Retinal pigment epithelial cell (primary cell): ENCODE measurements around the gene RPS6KL1.

Source experiments
- DNase-seq: peaks from one replicate; pipeline ENCODE4 v3.0.0-alpha.2; 2010; ENCODE audit warnings: low read depth
- H3K4me3 ChIP-seq: 2 replicates; pipeline ENCODE4 v1.5.1; 2011; ENCODE audit warnings: mild to moderate bottlenecking, low read length, control low read depth, moderate library complexity
- TF ChIP-seq, protein P1 (sequence below): conservative IDR thresholded peaks from 2 replicates; pipeline ENCODE4 v1.5.1; 2011; ENCODE audit warnings: low read depth, low read length, control low read depth, inconsistent platforms

Gene RPS6KL1

DNA sequence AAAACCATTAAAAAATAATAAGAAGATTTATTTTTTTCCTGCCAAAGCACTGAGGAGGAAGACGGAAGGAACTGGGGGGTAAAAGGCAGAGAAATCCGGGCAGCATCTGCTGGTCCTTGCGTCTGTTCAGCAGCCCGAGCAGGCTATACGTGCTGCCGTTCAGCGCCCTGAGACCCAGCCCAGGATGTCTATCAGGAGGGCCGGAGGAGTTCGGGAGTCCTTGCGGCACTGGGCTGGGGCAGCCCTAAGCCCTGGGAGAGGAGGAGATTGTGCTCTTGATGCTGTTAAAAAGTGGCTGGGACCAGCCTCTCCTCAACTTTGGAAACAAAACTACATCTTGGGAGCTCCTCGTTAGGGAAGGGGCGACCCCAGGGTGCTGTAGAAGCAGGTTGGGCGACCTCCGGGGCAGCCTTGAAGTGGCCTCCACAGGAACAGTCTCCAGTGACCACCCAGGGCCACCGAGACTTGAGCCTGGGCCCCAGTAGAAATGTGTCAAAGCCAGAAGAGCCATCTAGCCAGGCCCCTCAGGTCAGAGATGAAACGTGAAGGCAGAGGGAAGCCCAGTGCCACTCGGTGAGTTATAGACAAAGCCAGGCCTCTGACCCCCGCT, 18.0 kb upstream of the RPS6KL1 start:
- no peak overlapping the region for H3K4me3 ChIP-seq

DNA sequence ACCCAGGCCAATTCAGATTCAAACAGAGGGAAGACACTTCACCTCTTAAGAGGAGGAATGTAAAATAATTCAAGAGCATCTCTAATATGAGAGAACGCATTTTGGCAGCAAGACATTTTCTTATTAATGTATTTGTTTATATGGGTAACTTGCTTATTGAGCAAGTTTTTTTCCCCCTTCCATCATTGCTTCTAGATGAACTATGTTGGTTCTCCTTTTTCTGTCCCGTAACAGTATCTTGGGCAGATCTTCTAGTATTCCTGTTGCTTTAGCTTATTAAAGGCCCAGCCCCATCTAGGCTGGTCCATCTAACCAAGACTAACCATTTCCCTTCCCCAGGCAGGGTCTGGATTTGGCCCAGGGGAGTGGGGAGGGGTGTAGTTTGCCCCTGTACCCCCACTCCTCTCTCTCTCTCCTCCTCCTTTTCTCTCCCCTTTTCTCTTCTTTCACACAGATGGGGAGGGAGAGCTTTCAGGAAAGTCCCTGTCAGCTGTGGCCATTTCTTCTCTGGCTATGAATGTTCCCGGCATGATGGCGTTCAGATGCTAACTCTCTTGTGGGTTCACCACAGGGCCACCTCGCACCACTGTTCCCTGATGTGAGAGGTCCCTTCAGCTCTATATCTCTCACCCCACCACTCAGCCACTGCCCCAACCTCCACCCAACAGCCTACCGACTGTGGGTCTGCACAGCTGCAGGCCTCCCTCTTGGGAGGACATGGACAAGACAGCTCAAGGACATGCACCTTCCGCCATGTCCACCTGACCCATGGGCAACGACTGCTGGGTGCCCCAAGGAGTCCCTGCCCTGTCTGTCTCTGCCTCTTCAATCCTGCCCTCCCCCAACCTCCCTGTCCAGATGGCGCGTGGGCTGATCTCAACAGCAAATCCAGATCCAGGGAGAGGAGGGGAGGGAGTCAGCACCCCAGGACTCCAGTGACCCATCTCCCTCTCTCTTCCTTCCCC, 15.8 kb upstream of the RPS6KL1 start:
- no peak overlapping the region for H3K4me3 ChIP-seq
- TF ChIP-seq, protein P1, sequence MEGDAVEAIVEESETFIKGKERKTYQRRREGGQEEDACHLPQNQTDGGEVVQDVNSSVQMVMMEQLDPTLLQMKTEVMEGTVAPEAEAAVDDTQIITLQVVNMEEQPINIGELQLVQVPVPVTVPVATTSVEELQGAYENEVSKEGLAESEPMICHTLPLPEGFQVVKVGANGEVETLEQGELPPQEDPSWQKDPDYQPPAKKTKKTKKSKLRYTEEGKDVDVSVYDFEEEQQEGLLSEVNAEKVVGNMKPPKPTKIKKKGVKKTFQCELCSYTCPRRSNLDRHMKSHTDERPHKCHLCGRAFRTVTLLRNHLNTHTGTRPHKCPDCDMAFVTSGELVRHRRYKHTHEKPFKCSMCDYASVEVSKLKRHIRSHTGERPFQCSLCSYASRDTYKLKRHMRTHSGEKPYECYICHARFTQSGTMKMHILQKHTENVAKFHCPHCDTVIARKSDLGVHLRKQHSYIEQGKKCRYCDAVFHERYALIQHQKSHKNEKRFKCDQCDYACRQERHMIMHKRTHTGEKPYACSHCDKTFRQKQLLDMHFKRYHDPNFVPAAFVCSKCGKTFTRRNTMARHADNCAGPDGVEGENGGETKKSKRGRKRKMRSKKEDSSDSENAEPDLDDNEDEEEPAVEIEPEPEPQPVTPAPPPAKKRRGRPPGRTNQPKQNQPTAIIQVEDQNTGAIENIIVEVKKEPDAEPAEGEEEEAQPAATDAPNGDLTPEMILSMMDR: no peak
- DNase-seq: no peak

More for the DNA sequence above, 18.0 kb upstream of the RPS6KL1 start:
- no peak for DNase-seq
- TF ChIP-seq, protein P1: no peak

DNA sequence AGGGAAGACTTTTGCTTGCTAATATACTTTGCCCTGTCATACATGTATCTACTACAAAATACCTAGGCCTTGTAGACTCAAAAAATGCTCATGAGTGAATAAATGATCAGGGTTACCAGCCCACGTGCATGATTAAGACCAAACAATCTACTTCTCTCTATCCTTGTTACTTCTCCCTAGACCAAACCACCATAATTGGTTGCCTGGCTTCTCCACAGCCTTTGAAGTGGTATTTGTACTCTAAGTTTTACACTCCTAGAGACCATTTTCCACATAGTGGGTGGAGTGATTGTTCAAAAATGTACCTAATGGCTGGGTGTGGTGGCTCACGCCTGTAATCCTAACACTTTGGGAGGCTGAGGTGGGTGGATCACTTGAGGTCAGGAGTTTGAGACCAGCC, 14.1 kb upstream of the RPS6KL1 start:
- no peak overlapping the region for H3K4me3 ChIP-seq
- DNase-seq: no peak
- TF ChIP-seq, protein P1: no peak

DNA sequence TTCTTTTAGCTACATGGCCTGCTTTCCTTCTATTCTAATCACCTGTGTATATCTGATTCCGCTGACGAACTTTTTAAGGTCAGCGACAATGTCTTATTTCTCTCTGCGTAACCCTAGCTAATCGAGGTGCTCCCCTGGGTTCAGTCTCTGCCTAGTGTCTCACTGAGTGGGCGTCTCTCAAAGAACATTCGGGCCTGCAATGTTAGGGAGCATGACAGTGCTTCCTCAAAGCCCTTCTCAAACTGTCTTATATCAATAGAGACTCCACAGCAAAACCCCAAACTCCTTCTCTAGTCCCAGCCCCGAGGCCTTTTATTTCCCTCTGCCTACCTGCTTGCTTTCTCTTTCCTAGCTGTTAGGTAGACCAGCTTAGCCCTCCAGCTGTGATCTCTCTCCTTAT, 13.7 kb upstream of the RPS6KL1 start:
- no peak for DNase-seq
- no peak overlapping the region for H3K4me3 ChIP-seq
- TF ChIP-seq, protein P1: no peak

DNA sequence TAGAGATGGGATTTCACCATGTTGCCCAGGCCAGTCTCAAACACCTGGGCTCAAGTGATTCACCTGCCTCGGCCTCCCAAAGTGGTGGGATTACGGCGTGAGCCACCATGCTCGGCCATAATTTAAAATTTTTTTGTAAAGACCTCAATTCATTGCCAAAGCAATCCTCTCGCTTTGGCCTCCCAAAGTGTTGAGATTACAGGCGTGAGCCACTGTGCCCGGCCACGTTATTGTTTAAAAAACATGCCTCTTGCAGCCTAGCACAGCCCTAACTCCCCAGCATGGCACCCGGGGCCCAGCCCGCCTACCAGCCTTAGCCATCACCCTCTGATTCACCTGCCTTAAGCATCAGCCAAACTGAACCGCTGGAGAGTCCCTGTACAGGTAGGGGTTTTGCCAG, 13.1 kb upstream of the RPS6KL1 start:
- TF ChIP-seq, protein P1: no peak

DNA sequence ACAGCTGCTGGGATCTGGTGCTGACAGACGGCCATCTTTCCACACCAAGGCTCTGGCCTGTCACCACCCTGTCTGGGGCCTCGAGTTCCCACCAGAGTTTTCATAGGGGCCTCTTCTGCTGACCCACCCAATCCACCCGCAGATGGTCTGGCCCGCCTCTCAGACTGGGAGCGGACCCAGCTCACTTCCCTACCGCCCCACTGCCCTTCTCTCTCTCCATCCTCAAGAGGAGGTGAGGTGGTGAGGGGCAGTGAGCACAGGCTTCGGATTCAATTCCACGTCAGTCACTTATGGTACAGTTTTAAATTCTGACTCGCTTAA, 12.3 kb upstream of the RPS6KL1 start:
- no peak for DNase-seq
- H3K4me3 ChIP-seq: no peak overlapping the region
- TF ChIP-seq, protein P1: no peak

More for the DNA sequence above, 13.1 kb upstream of the RPS6KL1 start:
- H3K4me3 ChIP-seq: no peak overlapping the region
- DNase-seq: no peak
